Renal cortex interstitium (tissue), 11 donors: ENCODE data around the gene PARP16. TPM values are rescaled to one million over a fixed set of nuclear protein-coding genes. Genes with fewer than 3 reads are reported as not detected.

ENCODE experiments used
- DNase-seq, 11 donors: peaks; one replicate each; pipeline ENCODE4 v3.0.0-alpha.2; 2013; ENCODE audit warnings: low read depth in 9 of 11, low spot score in 4 of 11; ENCODE audit errors: extremely low read depth in 1 of 11
- polyA plus RNA-seq, 3 donors: library from polyadenylated mRNA; unstranded; fragments of 120-200 nt; gene quantifications; one replicate each; pipeline ENCODE4 v1.2.1, GENCODE V29; 2013; ENCODE audit not compliant: insufficient read length in 3 of 3

PARP16 gene
- polyA plus RNA-seq, 3 donors: 16.8 to 18.7 (median 18.6) TPM

GRCh38 chr15:65214010-65214409, 72.7 kb downstream of the PARP16 start:
- no peak for DNase-seq

- DNase-seq: no peak
Observed at GRCh38 chr15:65213241-65213640, 73.4 kb downstream of the PARP16 start.

- no peak for DNase-seq
Observed at GRCh38 chr15:65212097-65212496, 74.6 kb downstream of the PARP16 start.

- peak; percentile 56 to 81 (median 69) for DNase-seq
Observed at GRCh38 chr15:65211482-65211982, 75.2 kb downstream of the PARP16 start.

GRCh38 chr15:65210770-65211481, 75.8 kb downstream of the PARP16 start, which contains the start of gene CILP:
TSS of gene CILP (minus strand) at chr15:65211473. CDS start at chr15:65209755, 1,718 bp downstream.
- no peak for DNase-seq

- no peak for DNase-seq
Observed at GRCh38 chr15:65209701-65210643, 76.7 kb downstream of the PARP16 start.

- no peak for DNase-seq
Observed at GRCh38 chr15:65208647-65209046, 78.0 kb downstream of the PARP16 start.

Other genes starting within 250 kb of the PARP16 start
- 10 to 100 TPM; 10.5 to 12.8 (median 10.9) TPM for gene SLC51B, start 241.5 kb downstream of the PARP16 start, polyA plus RNA-seq
- gene RASL12, start 218.9 kb downstream of the PARP16 start, polyA plus RNA-seq: 1 to 10 TPM; 5.7 to 8.4 (median 5.7) TPM
- gene KBTBD13, start 210.1 kb downstream of the PARP16 start, polyA plus RNA-seq: under 1 TPM; 0.03 to 0.12 (median 0.05) TPM
- gene UBAP1L, start 171.7 kb downstream of the PARP16 start, polyA plus RNA-seq: 1 to 10 TPM; 3.9 to 9.1 (median 4.3) TPM
- 10 to 100 TPM; 28.5 to 32.4 (median 30.4) TPM for gene PDCD7, start 153.1 kb downstream of the PARP16 start, polyA plus RNA-seq
- gene CLPX, start 101.5 kb downstream of the PARP16 start, polyA plus RNA-seq: 10 to 100 TPM; 64.3 to 75.7 (median 73.0) TPM
- gene CILP, start 75.4 kb downstream of the PARP16 start, polyA plus RNA-seq: 1 to 10 TPM; 3.1 to 3.5 (median 3.2) TPM
- gene RNU5A-1, start 9.2 kb upstream of the PARP16 start, polyA plus RNA-seq: not detected
- gene RNU5B-1, start 17.8 kb upstream of the PARP16 start, polyA plus RNA-seq: not detected
- gene IGDCC3, start 91.1 kb upstream of the PARP16 start, polyA plus RNA-seq: 10 to 100 TPM in 1 of 3 donors, 1 to 10 TPM in 2; 7.5 to 10.6 (median 7.5) TPM
- gene IGDCC4, start 136.1 kb upstream of the PARP16 start, polyA plus RNA-seq: 10 to 100 TPM; 11.1 to 13.6 (median 12.5) TPM
- gene DPP8, start 230.8 kb upstream of the PARP16 start, polyA plus RNA-seq: 10 to 100 TPM; 25.3 to 31.5 (median 26.9) TPM
- gene HACD3, start 243.6 kb upstream of the PARP16 start, polyA plus RNA-seq: 100 to 1,000 TPM; 159 to 196 (median 165) TPM